DND-41 (cell line): ENCODE results near the gene POTEH.
"Not testable (repeated sequence)": the region's sequence is repeated elsewhere in the genome, so short reads cannot be mapped to it uniquely, and the experiment has no call there.

ENCODE experiments used
- EZH2 ChIP-seq: IDR thresholded peaks from 3 replicates; pipeline ENCODE4 v1.6.1; 2012; ENCODE audit warnings: borderline replicate concordance, low read depth, mild to moderate bottlenecking, moderate library complexity, low read length, inconsistent platforms; ENCODE audit not compliant: severe bottlenecking
- TF ChIP-seq, protein P1 (sequence below): IDR thresholded peaks from 2 replicates; pipeline ENCODE4 v1.5.1; 2012; ENCODE audit warnings: borderline replicate concordance, low read length, moderate library complexity, mild to moderate bottlenecking; ENCODE audit not compliant: poor library complexity, severe bottlenecking; ENCODE audit errors: extremely low read depth

DNA sequence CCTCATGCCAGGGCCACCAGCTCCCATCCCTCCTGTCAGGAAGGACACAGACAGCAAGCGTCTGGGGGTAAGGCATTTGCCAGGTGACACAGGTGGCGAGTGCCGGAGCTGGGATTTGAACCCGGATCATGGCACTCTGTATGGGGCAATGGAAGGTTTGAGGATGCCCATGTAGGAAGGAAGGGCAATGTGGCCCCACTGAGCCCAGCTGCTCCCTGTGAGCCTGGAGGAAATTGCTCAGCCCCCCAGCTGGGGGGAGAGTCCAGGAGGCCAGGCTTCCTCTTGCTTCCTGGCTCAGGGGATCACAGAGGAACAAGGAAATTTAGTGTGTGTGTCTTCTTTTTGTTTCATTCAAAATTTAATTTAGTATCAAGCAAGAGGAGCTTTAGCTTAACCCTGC is 2.1 kb upstream of the POTEH start:
- not testable (repeated sequence) for TF ChIP-seq EZH2
- TF ChIP-seq, protein P1, sequence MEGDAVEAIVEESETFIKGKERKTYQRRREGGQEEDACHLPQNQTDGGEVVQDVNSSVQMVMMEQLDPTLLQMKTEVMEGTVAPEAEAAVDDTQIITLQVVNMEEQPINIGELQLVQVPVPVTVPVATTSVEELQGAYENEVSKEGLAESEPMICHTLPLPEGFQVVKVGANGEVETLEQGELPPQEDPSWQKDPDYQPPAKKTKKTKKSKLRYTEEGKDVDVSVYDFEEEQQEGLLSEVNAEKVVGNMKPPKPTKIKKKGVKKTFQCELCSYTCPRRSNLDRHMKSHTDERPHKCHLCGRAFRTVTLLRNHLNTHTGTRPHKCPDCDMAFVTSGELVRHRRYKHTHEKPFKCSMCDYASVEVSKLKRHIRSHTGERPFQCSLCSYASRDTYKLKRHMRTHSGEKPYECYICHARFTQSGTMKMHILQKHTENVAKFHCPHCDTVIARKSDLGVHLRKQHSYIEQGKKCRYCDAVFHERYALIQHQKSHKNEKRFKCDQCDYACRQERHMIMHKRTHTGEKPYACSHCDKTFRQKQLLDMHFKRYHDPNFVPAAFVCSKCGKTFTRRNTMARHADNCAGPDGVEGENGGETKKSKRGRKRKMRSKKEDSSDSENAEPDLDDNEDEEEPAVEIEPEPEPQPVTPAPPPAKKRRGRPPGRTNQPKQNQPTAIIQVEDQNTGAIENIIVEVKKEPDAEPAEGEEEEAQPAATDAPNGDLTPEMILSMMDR: not testable (repeated sequence)
